ENCODE data around the gene NR1H2.

Gene NR1H2

DNA sequence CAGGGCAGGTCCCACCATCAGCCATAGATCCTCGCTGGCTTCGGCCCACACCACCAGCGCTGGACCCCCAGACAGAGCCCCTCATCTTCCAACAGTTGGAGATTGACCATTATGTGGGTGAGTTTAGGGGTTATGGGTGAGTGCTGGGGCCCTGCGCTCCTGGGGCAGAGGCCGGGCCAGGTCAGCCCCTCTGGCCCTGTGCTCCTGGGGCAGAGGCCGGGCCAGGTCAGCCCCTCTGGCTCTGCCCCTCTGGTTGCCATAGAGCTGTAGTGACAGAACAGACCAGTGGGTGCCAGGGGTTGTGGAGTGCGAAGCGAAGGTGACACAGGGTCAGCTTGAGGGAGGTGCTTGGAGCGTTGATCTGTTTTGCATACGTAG lies 23.1 kb downstream of the NR1H2 start:
- no peak overlapping the region for H3K9ac ChIP-seq (ENCODE audit: low read length)
- H3K4me2 ChIP-seq (ENCODE audit: low read length): no peak overlapping the region
- no CpG with 5 or more reads among the region's 10 CpGs for WGBS (ENCODE audit: extremely low coverage, insufficient coverage, low lambda C conversion rate)
- no peak overlapping the region for H4K5ac ChIP-seq (ENCODE audit: low read length)
- H3K4ac ChIP-seq (ENCODE audit: low read depth, low read length): no peak overlapping the region
- H3K79me2 ChIP-seq (ENCODE audit: control insufficient read depth, insufficient read depth, low read length): peaks cover 2% of the 10 kb centered on the region
- no peak overlapping the region for H2AK5ac ChIP-seq (ENCODE audit: low read length)
- no peak for DNase-seq
- H2BK120ac ChIP-seq (ENCODE audit: low read depth, low read length): no peak overlapping the region
- no peak overlapping the region for H4K8ac ChIP-seq (ENCODE audit: low read depth, low read length)
- no peak overlapping the region for H2BK5ac ChIP-seq (ENCODE audit: low read length)
- no peak overlapping the region for H3K18ac ChIP-seq (ENCODE audit: low read length)
- H3K4me3 ChIP-seq (ENCODE audit: low read length): no peak overlapping the region
- H3K56ac ChIP-seq (ENCODE audit: low read length): no peak overlapping the region
- H3K27ac ChIP-seq (ENCODE audit: low read depth, low read length): no peak overlapping the region
- H2BK15ac ChIP-seq (replicated peaks; ENCODE audit: low read depth): no peak overlapping the region
- H3K4me1 ChIP-seq (ENCODE audit: control insufficient read depth, low read depth, low read length): no peaks in the 10 kb centered on the region
- peaks cover 2% of the 10 kb centered on the region for H3K36me3 ChIP-seq (ENCODE audit: control insufficient read depth, insufficient read depth, low read length)
- no peaks in the 10 kb centered on the region for H3K27me3 ChIP-seq (ENCODE audit: insufficient read depth, low read length, poor library complexity)
- H3K79me1 ChIP-seq (ENCODE audit: low read length): no peaks in the 10 kb centered on the region
- H3K23ac ChIP-seq (ENCODE audit: low read length): no peak overlapping the region

- Histone ChIP-seq H3K18ac (ENCODE audit: low read length) (no peak overlapping the region), H2AK5ac (ENCODE audit: low read length) (no peak overlapping the region), H3K79me1 (ENCODE audit: low read length) (no peaks in the 10 kb centered on the region), H2BK5ac (ENCODE audit: low read length) (no peak overlapping the region), H3K9ac (ENCODE audit: low read length) (no peak overlapping the region), H2BK15ac (replicated peaks; ENCODE audit: low read depth) (no peak overlapping the region), H4K8ac (ENCODE audit: low read depth, low read length) (no peak overlapping the region), H3K27ac (ENCODE audit: low read depth, low read length) (no peak overlapping the region), H2BK120ac (ENCODE audit: low read depth, low read length) (no peak overlapping the region), H3K4ac (ENCODE audit: low read depth, low read length) (no peak overlapping the region), H3K23ac (ENCODE audit: low read length) (no peak overlapping the region), H3K4me3 (ENCODE audit: low read length) (no peak overlapping the region), H3K27me3 (ENCODE audit: insufficient read depth, low read length, poor library complexity) (no peaks in the 10 kb centered on the region), H3K36me3 (ENCODE audit: control insufficient read depth, insufficient read depth, low read length) (peaks cover 5% of the 10 kb centered on the region), H3K4me1 (ENCODE audit: control insufficient read depth, low read depth, low read length) (no peaks in the 10 kb centered on the region), H3K79me2 (ENCODE audit: control insufficient read depth, insufficient read depth, low read length) (no peaks in the 10 kb centered on the region), H3K4me2 (ENCODE audit: low read length) (no peak overlapping the region), H4K5ac (ENCODE audit: low read length) (no peak overlapping the region), H3K56ac (ENCODE audit: low read length) (no peak overlapping the region)
- no peak for DNase-seq
- WGBS (ENCODE audit: extremely low coverage, insufficient coverage, low lambda C conversion rate): no CpG with 5 or more reads among the region's 48 CpGs
These were observed 25.6 kb downstream of the NR1H2 start for GRCh38 chr19:50401605-50402450.

DNA sequence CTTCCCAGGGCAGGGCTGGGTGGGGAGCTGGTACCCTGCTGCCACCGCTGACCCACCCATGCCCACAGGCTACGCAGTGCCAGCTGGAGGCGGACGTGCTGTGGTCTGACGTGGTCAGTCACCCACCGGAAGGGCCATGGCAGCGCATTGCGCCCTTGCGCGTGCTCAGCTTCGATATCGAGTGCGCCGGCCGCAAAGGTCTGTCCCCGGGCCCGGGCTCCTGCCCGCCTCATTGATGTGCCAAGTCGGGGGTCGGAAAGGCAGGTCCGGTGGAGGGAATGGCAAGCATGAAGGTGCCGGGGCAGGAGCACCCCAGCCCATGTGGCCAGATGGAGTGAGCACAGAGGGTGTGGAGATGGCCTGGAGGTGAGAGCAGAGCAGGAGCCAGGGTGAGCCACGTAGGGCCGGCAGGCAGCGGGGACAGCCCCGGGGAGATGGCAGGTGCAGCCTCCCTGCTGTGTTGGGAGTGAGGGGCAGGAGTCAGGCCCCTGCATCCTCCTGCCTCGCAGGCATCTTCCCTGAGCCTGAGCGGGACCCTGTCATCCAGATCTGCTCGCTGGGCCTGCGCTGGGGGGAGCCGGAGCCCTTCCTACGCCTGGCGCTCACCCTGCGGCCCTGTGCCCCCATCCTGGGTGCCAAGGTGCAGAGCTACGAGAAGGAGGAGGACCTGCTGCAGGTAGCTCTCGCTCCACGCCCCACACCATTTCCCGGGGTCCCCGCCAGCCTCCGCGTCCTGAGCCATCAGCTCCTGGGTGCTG lies 26.5 kb downstream of the NR1H2 start:
- no peaks in the 10 kb centered on the region for H3K4me1 ChIP-seq (ENCODE audit: control insufficient read depth, low read depth, low read length)
- no peaks in the 10 kb centered on the region for H3K27me3 ChIP-seq (ENCODE audit: insufficient read depth, low read length, poor library complexity)
- no CpG with 5 or more reads among the region's 41 CpGs for WGBS (ENCODE audit: extremely low coverage, insufficient coverage, low lambda C conversion rate)
- no peak overlapping the region for H3K56ac ChIP-seq (ENCODE audit: low read length)
- H2BK15ac ChIP-seq (replicated peaks; ENCODE audit: low read depth): no peak overlapping the region
- H3K4ac ChIP-seq (ENCODE audit: low read depth, low read length): no peak overlapping the region
- H4K5ac ChIP-seq (ENCODE audit: low read length): no peak overlapping the region
- no peak overlapping the region for H3K18ac ChIP-seq (ENCODE audit: low read length)
- no peak overlapping the region for H3K27ac ChIP-seq (ENCODE audit: low read depth, low read length)
- H3K79me1 ChIP-seq (ENCODE audit: low read length): no peaks in the 10 kb centered on the region
- no peak overlapping the region for H3K9ac ChIP-seq (ENCODE audit: low read length)
- DNase-seq: no peak
- H3K23ac ChIP-seq (ENCODE audit: low read length): no peak overlapping the region
- H3K79me2 ChIP-seq (ENCODE audit: control insufficient read depth, insufficient read depth, low read length): no peaks in the 10 kb centered on the region
- H2AK5ac ChIP-seq (ENCODE audit: low read length): no peak overlapping the region
- H2BK5ac ChIP-seq (ENCODE audit: low read length): no peak overlapping the region
- H3K4me2 ChIP-seq (ENCODE audit: low read length): no peak overlapping the region
- H3K4me3 ChIP-seq (ENCODE audit: low read length): no peak overlapping the region
- no peak overlapping the region for H2BK120ac ChIP-seq (ENCODE audit: low read depth, low read length)
- peaks cover 8% of the 10 kb centered on the region for H3K36me3 ChIP-seq (ENCODE audit: control insufficient read depth, insufficient read depth, low read length)
- H4K8ac ChIP-seq (ENCODE audit: low read depth, low read length): no peak overlapping the region

DNA sequence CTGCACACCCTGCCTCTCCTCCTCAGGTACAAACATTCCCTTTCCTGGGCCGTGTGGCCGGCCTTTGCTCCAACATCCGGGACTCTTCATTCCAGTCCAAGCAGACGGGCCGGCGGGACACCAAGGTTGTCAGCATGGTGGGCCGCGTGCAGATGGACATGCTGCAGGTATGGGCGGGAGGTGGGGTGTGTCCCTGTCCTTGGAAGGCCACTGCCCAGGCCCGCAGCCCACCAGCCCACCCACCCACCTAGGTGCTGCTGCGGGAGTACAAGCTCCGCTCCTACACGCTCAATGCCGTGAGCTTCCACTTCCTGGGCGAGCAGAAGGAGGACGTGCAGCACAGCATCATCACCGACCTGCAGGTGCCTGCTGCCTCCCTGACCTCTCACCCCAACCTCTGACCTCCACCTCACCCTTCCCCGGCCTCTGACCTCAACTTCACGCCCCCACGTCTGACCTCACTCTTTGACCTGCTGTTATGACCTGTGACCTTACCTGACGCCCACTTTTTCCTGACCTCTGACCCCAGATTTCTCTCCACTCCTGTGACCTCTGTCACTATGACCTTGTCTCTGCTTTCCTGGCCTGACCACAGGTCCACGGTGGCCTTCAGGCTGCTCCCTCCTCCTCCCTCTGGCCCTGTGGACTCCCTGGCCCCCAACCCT lies 30.0 kb downstream of the NR1H2 start:
- no peak overlapping the region for H3K4ac ChIP-seq (ENCODE audit: low read depth, low read length)
- no peaks in the 10 kb centered on the region for H3K4me1 ChIP-seq (ENCODE audit: control insufficient read depth, low read depth, low read length)
- no peak overlapping the region for H4K8ac ChIP-seq (ENCODE audit: low read depth, low read length)
- no peak for DNase-seq
- no peak overlapping the region for H3K18ac ChIP-seq (ENCODE audit: low read length)
- H3K79me2 ChIP-seq (ENCODE audit: control insufficient read depth, insufficient read depth, low read length): no peaks in the 10 kb centered on the region
- H3K23ac ChIP-seq (ENCODE audit: low read length): no peak overlapping the region
- peaks cover 12% of the 10 kb centered on the region for H3K36me3 ChIP-seq (ENCODE audit: control insufficient read depth, insufficient read depth, low read length)
- H4K5ac ChIP-seq (ENCODE audit: low read length): no peak overlapping the region
- no peaks in the 10 kb centered on the region for H3K79me1 ChIP-seq (ENCODE audit: low read length)
- H2BK15ac ChIP-seq (replicated peaks; ENCODE audit: low read depth): no peak overlapping the region
- H3K27ac ChIP-seq (ENCODE audit: low read depth, low read length): no peak overlapping the region
- no peak overlapping the region for H3K9ac ChIP-seq (ENCODE audit: low read length)
- no peak overlapping the region for H2AK5ac ChIP-seq (ENCODE audit: low read length)
- no peak overlapping the region for H2BK5ac ChIP-seq (ENCODE audit: low read length)
- no peak overlapping the region for H3K56ac ChIP-seq (ENCODE audit: low read length)
- no peak overlapping the region for H3K4me3 ChIP-seq (ENCODE audit: low read length)
- no peak overlapping the region for H2BK120ac ChIP-seq (ENCODE audit: low read depth, low read length)
- no peak overlapping the region for H3K4me2 ChIP-seq (ENCODE audit: low read length)
- H3K27me3 ChIP-seq (ENCODE audit: insufficient read depth, low read length, poor library complexity): no peaks in the 10 kb centered on the region
- WGBS (ENCODE audit: extremely low coverage, insufficient coverage, low lambda C conversion rate): no CpG with 5 or more reads among the region's 22 CpGs

DNA sequence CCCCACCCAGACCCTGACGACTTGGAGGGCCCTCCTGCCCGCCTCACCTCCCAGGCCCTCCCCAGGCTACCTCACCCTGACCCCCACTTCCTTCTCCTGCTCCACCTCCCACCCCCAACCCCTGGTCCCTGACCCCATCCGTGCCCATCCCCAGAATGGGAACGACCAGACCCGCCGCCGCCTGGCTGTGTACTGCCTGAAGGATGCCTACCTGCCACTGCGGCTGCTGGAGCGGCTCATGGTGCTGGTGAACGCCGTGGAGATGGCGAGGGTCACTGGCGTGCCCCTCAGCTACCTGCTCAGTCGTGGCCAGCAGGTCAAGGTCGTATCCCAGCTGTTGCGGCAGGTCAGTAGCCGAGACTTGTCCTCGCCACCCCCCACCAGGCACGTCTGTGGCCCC lies 30.6 kb downstream of the NR1H2 start:
- H2BK15ac ChIP-seq (replicated peaks; ENCODE audit: low read depth): no peak overlapping the region
- H3K9ac ChIP-seq (ENCODE audit: low read length): no peak overlapping the region
- H3K4ac ChIP-seq (ENCODE audit: low read depth, low read length): no peak overlapping the region
- no peak overlapping the region for H3K23ac ChIP-seq (ENCODE audit: low read length)
- H3K4me3 ChIP-seq (ENCODE audit: low read length): no peak overlapping the region
- no peak overlapping the region for H3K18ac ChIP-seq (ENCODE audit: low read length)
- H3K56ac ChIP-seq (ENCODE audit: low read length): no peak overlapping the region
- H2BK5ac ChIP-seq (ENCODE audit: low read length): no peak overlapping the region
- no CpG with 5 or more reads among the region's 19 CpGs for WGBS (ENCODE audit: extremely low coverage, insufficient coverage, low lambda C conversion rate)
- H4K5ac ChIP-seq (ENCODE audit: low read length): no peak overlapping the region
- H4K8ac ChIP-seq (ENCODE audit: low read depth, low read length): no peak overlapping the region
- H3K4me2 ChIP-seq (ENCODE audit: low read length): no peak overlapping the region
- no peaks in the 10 kb centered on the region for H3K27me3 ChIP-seq (ENCODE audit: insufficient read depth, low read length, poor library complexity)
- H3K27ac ChIP-seq (ENCODE audit: low read depth, low read length): no peak overlapping the region
- H3K79me2 ChIP-seq (ENCODE audit: control insufficient read depth, insufficient read depth, low read length): no peaks in the 10 kb centered on the region
- peaks cover 12% of the 10 kb centered on the region for H3K36me3 ChIP-seq (ENCODE audit: control insufficient read depth, insufficient read depth, low read length)
- no peak for DNase-seq
- no peaks in the 10 kb centered on the region for H3K79me1 ChIP-seq (ENCODE audit: low read length)
- H3K4me1 ChIP-seq (ENCODE audit: control insufficient read depth, low read depth, low read length): no peaks in the 10 kb centered on the region
- H2BK120ac ChIP-seq (ENCODE audit: low read depth, low read length): no peak overlapping the region
- no peak overlapping the region for H2AK5ac ChIP-seq (ENCODE audit: low read length)

All from mesendoderm (in vitro differentiated cells).